Stimulated activated CD4-positive, alpha-beta T cell treated with anti-CD3 and anti-CD28 coated beads, TNF-alpha, amount 100 ng/mL, for 1 hour (primary cell): Measurements from ENCODE around the gene KANSL1.
"Not testable (repeated sequence)": the region's sequence is repeated elsewhere in the genome, so short reads cannot be mapped to it uniquely, and the experiment has no call there.

Experiments used
- DNase-seq, 3 donors: peaks; one replicate each; pipeline ENCODE4 v3.0.0-alpha.2; 2020; ENCODE audit warnings: low read depth in 3 of 3, low spot score in 1 of 3

The KANSL1 gene

DNA sequence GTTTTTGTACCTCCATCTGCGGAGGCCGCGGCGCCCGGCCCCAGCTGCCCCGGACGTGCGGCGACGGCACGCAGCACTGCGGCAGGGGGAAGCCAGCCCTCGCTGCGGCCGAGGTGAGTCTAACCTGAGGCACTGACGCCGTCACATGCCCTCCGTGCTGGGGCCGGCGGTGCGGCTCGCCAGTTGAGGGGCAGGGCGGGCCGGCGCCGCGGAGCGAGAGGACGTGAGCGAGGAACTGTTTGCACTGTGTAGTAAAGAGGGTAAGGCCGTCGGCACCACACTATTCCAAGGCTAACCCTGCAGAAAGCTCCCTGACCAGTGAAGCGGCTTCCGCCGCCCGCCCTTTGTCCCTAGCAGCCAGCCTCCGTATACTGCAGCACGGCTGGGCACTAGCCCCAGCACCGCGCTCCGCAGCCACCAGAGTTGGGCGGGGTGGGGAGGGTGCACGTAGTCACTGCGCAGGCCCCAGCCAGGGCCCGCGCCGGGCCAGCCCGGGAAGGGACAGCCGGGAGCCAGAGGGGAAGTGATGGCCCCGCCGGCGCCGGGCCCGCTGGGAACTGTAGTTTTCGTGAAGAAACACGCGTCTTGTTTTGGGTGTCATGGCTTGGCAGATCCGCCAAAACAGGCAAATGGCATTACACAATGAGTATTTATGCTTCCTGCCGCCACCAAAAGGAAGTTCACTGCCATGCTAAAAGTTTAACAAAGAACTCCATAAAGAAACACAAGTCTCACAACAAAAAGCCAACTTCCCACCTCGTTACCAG, 580 bp upstream of the KANSL1 start:
- peak; percentile 75 to 89 (median 84) for DNase-seq

- peak in 2 of 3 donors; percentile 22 to 47 for DNase-seq
These were observed 634 bp downstream of the KANSL1 start for GRCh38 chr17:46192439-46193150.

DNA sequence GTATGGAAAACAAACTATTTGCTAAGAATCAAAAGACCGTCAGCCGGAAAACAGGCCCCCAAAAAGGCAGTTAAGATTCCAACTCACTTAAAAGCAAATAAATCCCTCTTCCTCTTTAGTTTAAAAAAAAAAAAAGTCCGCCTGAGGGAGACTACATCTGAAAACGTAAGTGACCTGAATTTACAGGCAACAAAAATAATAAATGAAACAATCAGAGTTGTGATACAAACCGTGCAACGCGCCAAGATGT, 1.1 kb downstream of the KANSL1 start:
- no peak for DNase-seq

- no peak for DNase-seq
These were observed 1.7 kb downstream of the KANSL1 start for GRCh38 chr17:46191322-46192188.

GRCh38 chr17:46190763-46191162, 2.5 kb downstream of the KANSL1 start:
- DNase-seq = no peak

DNA sequence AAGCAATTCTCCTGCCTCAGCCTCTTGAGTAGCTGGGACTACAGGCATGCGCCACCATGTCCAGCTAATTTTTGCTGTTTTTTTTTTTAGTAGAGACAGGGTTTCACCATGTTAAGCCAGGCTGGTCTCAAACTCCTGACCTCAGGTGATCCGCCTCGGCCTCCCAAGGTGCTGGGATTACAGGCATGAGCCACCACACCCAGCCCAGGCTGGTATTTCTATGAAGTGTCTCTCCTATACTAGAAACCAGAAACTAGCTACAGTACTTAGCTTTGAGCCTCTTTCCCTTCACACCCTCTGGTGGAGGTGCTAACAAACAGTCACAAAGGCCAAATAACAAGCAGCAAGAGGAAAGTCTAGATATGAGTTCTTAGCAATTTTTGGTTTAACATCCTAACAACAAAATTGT, 6.4 kb downstream of the KANSL1 start:
- not testable (repeated sequence) for DNase-seq

- DNase-seq = no peak
These were observed 8.5 kb downstream of the KANSL1 start for GRCh38 chr17:46184696-46185095.

- not testable (repeated sequence) for DNase-seq
These were observed 9.8 kb downstream of the KANSL1 start for GRCh38 chr17:46183383-46183782.

GRCh38 chr17:46182961-46183360, 10.3 kb downstream of the KANSL1 start:
- DNase-seq = no peak

DNA sequence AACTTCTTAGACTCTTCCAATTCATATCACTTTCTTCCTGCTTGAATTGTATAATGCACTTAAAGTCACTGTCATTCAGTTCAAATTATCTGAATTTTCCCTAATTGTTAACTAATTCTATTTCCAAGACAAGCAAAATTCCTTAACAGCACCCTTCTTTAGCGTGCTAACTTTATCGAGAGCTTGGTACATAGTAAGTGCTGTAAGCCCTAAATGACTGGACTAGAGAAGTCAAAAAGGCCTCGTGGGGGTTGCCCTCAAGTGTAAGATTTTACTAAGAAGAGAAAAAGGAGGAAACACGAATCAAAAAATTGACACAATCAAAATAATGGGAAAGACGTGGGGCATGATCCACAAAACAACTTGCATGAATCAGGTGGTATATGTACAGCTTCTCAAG, 11.3 kb downstream of the KANSL1 start:
- DNase-seq = no peak

GRCh38 chr17:46181316-46181715, 11.9 kb downstream of the KANSL1 start:
- not testable (repeated sequence) for DNase-seq

GRCh38 chr17:46180892-46181274, 12.3 kb downstream of the KANSL1 start:
- no peak for DNase-seq

DNA sequence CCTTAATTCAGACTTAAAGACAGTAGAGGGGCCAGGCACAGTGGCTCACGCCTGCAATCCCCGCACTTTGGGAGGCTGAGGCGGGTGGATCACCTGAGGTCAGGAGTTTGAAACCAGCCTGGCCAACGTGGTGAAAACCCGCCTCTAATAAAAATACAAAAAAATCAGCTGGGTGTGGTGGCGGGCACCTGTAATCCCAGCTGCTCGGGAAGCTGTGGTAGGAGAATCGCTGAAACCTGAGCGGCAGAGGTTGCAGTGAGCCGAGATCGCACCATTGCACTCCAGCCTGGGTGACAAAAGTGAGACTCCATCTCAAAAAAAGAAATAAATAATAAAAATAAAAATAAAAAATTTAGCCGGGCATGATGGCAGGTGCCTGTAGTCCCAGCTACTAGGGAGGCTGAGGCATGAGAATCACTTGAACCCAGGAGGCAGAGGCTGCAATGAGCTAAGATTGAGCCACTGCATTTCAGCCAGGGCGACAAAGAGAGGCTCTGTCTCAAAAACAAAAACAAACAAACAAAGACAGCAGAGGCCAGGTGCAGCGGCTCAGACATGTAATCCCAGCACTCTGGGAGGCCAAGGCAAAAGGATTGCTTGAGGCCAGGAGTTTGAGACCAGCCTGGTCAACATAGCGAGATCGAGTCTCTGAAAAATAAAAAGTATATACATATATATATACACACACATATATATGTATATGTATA, 12.9 kb downstream of the KANSL1 start:
- not testable (repeated sequence) for DNase-seq

- no peak for DNase-seq
These were observed 13.7 kb downstream of the KANSL1 start for GRCh38 chr17:46179375-46179999.

GRCh38 chr17:46178550-46179214, 14.5 kb downstream of the KANSL1 start:
- DNase-seq = no peak

DNA sequence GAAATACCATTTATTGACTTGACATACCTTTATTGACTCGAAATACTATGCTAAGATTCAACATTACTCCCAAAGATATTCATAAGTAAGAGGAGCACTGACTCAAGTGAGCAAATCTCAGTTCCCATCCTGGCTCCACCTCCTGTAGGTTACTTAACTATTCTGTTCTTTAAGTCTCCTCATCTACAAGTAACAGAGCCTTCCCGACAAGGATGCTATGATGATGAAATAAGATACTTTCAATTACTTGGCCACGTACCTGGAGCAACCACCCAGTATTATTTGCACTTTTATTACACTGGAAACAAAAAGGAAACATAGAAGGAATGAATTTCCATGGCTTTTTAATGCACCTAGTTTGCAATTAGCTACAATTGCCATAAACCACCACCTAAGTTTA, 16.3 kb downstream of the KANSL1 start:
- DNase-seq = no peak

GRCh38 chr17:46175891-46176290, 17.3 kb downstream of the KANSL1 start:
- no peak for DNase-seq

DNA sequence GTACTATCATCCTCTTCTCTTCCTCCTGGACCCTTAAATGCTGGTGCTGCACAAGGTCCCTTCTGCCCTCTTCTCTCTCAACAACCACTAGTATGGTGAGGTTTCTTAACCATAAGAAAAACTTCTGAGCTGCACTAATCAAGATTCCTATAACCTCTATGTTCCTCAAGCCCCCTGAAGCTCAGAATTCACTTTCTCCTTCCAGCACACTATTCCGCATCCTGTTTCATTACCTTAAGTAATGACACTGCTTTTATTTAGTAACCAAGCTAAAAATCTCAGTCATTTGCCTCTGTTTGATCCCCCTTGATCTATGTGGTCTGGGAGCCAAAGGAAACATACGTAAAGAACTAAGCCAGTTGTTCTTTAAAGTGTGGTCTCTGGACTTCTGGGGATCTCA, 20.1 kb downstream of the KANSL1 start:
- DNase-seq = no peak

DNA sequence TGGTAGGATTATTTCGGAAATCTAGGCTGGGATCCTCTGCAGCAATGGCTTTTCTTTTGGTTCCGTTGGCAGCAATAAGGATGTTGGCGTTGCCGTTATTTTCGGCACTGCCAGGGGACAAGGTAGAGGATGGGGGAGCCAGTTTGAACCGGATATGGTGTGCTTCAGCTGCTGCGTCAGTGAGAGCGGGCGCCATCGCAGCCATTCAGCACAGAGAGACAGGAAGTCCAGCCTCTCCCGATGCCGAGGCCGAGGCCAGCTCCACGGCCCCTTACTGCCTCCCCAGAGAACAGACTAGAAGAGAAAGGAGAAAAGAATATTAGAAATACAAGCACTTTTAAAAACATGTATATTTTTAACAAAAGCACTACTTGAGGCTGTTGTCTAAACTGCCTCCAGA, 21.3 kb downstream of the KANSL1 start:
- DNase-seq = no peak
